HG03439 (cell line): ENCODE results near the gene ADAMTS3.

Experiments used
- ATAC-seq: cut with Tn5 transposase; IDR thresholded peaks from one replicate; pipeline ENCODE4 v1.9.1; 2021; ENCODE audit warnings: mild to moderate bottlenecking, moderate library complexity; ENCODE audit not compliant: unreplicated experiment

The ADAMTS3 gene

GRCh38 chr4:72568959-72569718 lies at the start of gene ADAMTS3:
TSS of gene ADAMTS3 (minus strand) at chr4:72569221. CDS start at chr4:72568762, 459 bp downstream.
- ATAC-seq = no peak

GRCh38 chr4:72613959-72614358 lies 44.9 kb upstream of the ADAMTS3 start:
- no peak for ATAC-seq

- no peak for ATAC-seq
These were observed 37.7 kb upstream of the ADAMTS3 start for GRCh38 chr4:72606751-72607150.

- no peak for ATAC-seq
These were observed 35.3 kb upstream of the ADAMTS3 start for GRCh38 chr4:72604324-72604723.

GRCh38 chr4:72602396-72603376 lies 33.7 kb upstream of the ADAMTS3 start:
- ATAC-seq = no peak

- no peak for ATAC-seq
These were observed 22.8 kb upstream of the ADAMTS3 start for GRCh38 chr4:72591547-72592454.

GRCh38 chr4:72587334-72587733 lies 18.3 kb upstream of the ADAMTS3 start:
- ATAC-seq = no peak

GRCh38 chr4:72582853-72583252 lies 13.8 kb upstream of the ADAMTS3 start:
- no peak for ATAC-seq

- ATAC-seq = no peak
These were observed 8.2 kb upstream of the ADAMTS3 start for GRCh38 chr4:72577211-72577610.

GRCh38 chr4:72571337-72571736 lies 2.3 kb upstream of the ADAMTS3 start:
- no peak for ATAC-seq

GRCh38 chr4:72569719-72570235 lies 756 bp upstream of the ADAMTS3 start:
- no peak for ATAC-seq

- ATAC-seq = no peak
These were observed 973 bp downstream of the ADAMTS3 start for GRCh38 chr4:72567821-72568675.

GRCh38 chr4:72567036-72567435 lies 2.0 kb downstream of the ADAMTS3 start:
- ATAC-seq = no peak

GRCh38 chr4:72566464-72566972 lies 2.5 kb downstream of the ADAMTS3 start:
- no peak for ATAC-seq

- no peak for ATAC-seq
These were observed 4.2 kb downstream of the ADAMTS3 start for GRCh38 chr4:72564789-72565188.

GRCh38 chr4:72564184-72564583 lies 4.8 kb downstream of the ADAMTS3 start:
- ATAC-seq = no peak

- no peak for ATAC-seq
These were observed 10.4 kb downstream of the ADAMTS3 start for GRCh38 chr4:72558655-72559054.

- ATAC-seq = no peak
These were observed 12.0 kb downstream of the ADAMTS3 start for GRCh38 chr4:72557021-72557420.

GRCh38 chr4:72555377-72555831 lies 13.6 kb downstream of the ADAMTS3 start:
- no peak for ATAC-seq
